Stimulated activated CD8-positive, alpha-beta memory T cell treated with anti-CD3 and anti-CD28 coated beads, Interleukin-4, amount 100 ng/mL, for 24 hours (primary cell): ENCODE data around the gene MSL1.
A peak's percentile ranks its signal among the peaks of the same experiment; 100 is the strongest.

Experiments used
- DNase-seq: peaks from one replicate; pipeline ENCODE4 v3.0.0-alpha.2; 2020; ENCODE audit warnings: low read depth

MSL1 gene

DNA sequence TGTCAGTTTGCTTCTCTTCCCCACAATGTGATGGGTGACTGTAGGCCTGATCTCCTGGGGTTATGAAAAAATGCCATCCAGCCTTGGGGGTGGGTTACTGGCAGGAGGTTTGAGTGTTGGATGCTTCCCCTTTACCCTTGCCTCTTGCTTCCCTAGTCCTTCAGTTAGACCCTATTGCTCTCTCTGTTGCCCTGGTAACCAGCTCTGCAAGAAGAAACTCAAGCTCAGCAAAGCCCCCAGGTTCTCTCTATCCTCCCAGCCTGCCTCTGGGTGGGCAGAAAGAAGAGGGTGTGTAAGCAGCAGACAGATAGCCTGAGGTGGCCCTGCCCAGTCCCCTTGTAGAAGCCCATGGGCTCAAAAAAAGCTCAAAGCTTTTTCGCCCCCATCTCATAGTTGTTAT is 52.7 kb downstream of the MSL1 start:
- no peak for DNase-seq

DNA sequence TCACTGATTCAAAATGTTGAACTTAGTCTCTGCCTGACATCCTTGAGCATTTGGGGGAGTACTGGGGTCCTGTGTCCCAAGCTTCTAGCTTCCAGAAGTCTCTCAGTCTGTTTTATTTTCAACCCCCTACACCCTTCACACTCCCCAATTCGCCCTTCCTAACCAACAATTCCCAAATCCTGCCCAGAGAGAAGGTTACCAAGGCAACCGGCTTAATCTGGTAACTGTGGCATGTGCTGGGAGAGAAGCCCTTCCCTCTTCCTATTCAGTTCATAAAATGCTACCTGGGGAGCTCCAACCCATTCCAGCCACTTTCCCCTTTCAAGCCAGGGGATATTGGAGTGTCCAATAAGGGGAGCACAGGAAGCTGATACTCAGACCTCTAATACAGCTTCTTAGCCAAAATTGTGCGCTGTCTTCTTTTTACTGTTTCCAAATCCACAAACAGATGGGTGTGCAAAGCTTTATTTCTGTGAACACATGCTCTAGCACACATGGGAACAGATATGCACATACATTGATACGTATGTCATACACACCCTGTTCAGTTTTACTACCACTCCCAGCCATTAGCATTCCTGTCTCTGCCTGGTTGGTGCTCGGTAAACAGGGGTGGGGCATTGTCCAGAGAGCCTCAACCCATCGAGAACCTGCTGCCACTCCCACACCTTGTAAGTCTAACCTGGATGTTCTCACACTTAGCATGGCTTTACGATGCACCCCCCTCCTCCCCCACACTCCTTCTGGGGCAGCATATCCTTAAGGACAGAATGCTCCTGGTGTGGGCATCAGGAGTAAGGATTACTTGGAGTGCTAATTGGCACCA is 54.4 kb downstream of the MSL1 start:
- DNase-seq, result no peak

DNA sequence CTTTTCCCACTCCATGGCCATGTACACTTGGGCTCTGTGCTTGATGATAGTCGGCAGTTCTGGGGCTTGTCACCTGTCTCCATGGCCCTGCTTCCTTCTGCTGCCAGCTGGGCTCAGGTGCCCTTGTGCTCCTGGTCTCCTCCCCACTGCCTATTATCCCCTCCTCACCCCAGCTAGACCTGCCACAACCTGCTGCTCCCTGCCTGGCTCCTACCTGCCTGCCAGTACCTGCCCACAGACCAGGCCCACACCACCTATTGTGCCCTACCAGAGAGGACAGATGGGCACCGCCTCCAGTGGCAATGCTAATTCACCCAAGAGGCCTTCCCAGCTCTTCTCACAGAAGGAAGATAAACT is 55.0 kb downstream of the MSL1 start:
- DNase-seq, result no peak

GRCh38 chr17:40177275-40177874 is 55.6 kb downstream of the MSL1 start, which contains the start of gene RAPGEFL1:
Gene RAPGEFL1 (plus strand): TSS chr17:40177470. CDS start chr17:40177862, 392 bp downstream.
- peak; percentile 83 for DNase-seq

DNA sequence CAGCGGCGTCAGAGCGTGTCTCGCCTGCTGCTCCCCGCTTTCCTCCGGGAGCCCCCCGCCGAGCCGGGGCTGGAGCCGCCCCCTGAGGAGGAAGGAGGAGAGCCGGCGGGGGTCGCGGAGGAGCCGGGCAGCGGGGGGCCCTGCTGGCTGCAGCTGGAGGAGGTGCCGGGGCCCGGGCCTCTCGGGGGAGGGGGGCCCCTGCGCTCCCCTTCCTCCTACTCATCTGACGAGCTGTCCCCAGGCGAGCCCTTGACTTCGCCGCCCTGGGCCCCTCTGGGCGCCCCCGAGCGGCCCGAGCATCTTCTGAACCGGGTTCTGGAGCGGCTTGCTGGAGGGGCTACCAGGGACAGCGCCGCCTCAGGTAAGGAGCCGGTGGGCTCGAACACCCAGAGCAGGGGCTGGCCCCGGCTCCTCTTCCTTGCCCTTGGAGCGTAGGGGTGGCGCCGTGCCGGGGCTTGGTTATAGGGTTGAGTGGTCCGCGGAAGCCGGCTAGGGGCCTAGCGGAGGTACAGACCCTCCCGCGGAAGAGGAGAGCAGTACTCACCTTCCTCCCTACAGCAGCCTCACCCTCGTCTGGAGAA is 56.3 kb downstream of the MSL1 start:
- DNase-seq, result no peak

GRCh38 chr17:40178660-40179059 is 56.9 kb downstream of the MSL1 start:
- DNase-seq, result no peak

- no peak for DNase-seq
Measured at GRCh38 chr17:40179923-40180659, 58.3 kb downstream of the MSL1 start.

DNA sequence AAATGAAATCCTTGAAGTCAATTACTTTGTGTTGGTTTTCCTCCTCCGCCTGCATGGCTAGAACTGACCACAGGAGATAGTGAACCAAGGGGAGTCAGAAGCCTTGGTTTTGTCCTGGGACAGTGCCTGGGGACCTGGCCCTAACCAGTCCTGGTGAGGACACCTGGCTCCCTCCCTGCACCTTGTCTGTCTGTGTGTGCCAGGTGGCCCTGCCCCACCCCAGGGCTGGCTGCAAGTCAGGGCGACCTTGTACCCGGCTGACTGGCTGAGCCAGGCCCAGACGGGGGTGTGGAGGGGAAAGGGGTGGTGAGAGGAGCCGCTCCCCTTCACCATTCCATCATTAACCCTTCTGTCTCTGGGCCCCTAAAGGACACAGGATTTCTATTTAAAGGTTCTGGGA is 58.9 kb downstream of the MSL1 start:
- DNase-seq, result no peak

DNA sequence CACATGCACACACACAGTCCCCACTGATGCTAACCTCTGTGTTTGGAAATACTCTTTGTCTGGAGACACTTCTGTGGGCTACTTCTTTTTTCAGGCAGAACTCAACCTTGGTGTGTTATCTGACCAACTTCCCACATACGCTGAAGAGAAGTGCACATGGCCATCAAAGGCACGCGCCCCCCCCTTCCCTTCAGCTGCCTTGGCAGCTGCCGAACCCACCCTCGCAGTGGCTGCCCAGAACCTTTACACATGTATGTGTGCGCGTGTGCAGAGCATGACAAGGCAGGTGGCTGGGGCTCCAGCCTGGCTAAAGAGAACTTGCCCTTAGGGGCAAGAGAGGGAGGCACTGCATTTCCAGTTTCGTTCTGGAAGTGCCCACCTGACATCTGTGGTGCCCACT is 59.4 kb downstream of the MSL1 start:
- DNase-seq, result no peak

DNA sequence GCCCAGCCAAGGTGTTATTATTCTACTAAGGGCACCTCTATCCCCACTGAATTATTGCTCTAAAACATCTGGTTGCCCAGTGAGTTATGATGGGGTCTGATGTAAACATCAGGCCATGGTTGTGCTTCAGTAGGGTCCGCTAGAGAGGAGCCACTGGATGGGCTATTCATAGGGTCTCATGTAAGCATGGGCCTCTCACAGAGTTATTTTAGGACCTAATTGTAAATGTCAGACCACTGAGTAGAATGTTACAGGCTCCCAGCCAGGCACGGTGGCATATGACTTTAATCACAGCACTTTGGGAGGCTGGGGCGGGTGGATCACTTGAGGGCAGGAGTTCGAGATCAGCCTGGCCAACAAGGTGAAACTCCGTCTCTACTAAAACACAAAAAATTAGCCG is 60.8 kb downstream of the MSL1 start:
- DNase-seq, result no peak
